GM15510 (cell line): Measurements from ENCODE around the gene ARHGAP10.

Experiments
- POLR2A ChIP-seq: IDR thresholded peaks from 3 replicates; pipeline ENCODE4 v1.6.1; 2011; ENCODE audit warnings: borderline replicate concordance; ENCODE audit not compliant: insufficient read length; ENCODE audit errors: extremely low read depth

ARHGAP10 gene

DNA sequence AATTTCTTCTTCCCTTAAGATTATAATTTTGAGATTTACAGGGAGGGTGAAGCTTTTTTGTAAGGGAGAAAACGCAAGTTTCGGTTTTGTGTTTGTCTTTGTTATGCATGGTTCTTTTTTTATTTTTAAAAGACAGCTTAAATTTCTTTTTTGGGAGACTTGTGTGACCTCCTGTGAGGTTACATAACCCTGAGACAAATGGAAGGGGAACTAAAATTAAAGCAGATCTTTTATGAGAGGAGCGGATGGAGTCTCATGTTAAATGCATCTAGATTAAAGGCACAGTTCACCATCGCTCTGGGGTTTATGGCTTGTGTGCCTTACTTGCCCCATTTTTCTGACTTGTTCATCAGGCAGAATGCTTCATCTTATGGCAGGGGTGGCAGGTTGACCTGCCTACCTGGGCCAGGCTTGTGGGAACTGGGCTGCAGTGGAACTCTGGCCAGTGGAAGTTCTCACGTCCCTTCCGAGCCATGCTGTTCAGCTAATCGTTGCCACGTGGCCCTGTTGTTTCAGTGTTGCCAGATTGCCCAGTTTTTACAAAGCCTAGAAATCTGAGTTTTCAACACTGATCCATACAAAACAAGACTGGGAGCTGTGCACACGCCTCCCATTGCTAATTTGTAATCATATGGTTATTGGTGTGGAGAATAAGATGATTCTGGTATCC lies 291.8 kb downstream of the ARHGAP10 start:
- no peak for TF ChIP-seq POLR2A

GRCh38 chr4:148025981-148026380 lies 294.1 kb downstream of the ARHGAP10 start:
- TF ChIP-seq POLR2A, result no peak

DNA sequence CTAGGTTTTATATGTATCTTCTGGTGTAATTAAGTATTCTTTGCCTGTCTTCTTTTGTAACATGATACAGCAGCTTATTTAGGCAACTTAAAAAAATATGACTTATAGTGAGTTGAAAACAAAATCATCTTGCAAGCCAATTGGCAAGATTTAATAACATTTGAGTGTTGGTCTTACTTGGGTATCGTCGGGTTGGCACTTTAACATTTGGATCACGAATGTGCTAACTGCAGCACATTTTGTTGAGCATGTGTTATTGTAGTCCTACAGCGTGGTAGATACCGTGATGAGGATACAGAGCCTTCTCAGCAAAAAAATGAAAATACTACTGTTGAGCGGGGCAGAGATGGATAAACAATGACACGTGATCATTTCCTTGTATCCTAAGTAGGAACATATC lies 295.3 kb downstream of the ARHGAP10 start:
- no peak for TF ChIP-seq POLR2A

DNA sequence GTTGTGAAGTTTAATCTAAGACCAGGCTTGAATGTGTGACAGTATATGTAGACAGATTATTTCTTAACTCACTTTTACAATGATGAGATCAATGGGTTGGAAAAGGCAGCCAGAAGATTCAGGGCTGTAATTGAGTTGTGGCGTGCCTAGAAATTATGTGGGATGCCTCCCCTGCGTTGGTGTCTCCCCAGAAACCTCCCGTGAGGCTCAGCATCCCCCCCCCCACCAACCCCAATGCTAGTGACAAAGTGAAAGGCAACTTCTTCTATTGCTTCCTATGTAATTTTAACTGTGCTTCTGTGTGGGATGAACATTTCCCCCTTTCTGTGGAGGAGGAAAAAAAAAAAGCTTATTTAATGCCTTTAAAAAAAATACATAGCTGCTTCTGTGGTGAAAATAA lies 297.9 kb downstream of the ARHGAP10 start:
- TF ChIP-seq POLR2A, result no peak

DNA sequence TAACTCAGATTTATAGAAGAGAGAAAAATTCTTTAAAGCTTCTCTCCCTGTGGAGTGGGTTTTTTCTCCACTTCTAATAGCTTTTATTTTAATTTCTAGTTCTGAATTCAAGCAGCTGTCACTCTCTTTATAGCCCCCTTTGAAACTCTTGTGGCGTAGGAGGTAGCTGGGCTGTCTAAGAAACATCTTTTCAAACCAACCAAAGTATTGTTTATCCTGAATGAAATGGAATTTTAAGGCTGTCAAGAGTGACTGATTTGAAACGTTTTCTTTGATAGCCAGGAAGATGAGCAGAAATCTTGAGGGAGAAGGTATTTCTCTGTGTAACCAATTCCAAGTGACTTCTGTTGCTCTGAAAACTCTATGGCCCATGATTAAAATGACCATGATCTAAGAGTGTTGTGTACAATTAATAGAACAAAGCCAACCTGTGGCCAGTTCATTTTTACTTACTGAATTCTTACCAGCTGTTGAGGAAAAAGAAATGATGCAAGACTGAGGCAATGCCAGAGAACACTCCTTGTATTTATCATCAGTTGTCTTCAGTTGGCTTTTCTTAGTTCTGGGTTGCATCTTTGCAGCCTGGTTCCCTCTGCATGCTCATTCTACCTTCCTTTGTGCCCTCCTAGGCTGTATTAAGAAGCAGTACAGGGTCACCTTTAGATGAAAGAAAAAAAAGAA lies 298.4 kb downstream of the ARHGAP10 start:
- no peak for TF ChIP-seq POLR2A

GRCh38 chr4:148034813-148035212 lies 302.9 kb downstream of the ARHGAP10 start:
- no peak for TF ChIP-seq POLR2A

- no peak for TF ChIP-seq POLR2A
These were observed 309.9 kb downstream of the ARHGAP10 start for GRCh38 chr4:148041606-148042329.

DNA sequence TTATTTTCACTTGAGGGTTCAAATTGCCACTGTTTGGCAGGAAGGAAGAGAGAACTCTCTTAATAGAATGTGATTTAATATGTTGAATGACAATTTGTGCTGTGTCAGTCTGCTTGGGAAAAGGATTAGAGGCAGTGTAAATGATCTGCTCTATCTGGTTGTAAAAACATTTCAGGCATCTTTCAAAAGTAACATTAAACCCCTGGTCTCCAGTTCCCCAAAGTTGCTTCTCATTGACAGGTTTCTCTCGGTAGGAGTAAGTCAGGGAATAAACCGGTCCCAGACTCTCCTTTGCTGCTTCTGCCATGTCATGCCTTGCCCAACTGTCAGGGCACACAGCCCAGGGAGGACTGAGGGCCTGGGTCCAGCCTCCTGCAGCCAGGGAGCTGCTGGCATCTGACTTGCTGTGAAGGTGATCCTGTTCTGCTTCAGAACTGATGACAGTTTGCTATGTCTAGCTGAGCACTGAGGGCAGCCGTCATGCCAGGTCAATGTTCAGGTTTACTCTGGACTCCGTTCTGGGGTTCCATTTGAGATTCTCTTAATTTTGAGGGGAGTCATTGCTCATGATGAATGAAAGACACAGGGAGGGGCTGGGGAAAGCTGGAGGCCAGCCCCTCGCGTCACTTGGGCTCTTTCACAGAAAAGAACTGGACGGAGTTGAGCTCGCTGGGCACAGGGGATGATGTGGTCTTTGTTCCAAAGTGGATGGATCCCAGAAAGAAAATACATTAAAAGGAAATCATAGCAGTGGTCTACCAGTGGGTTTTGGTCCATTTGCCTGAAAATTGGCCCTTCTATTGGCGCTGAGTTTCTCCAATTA lies 312.4 kb downstream of the ARHGAP10 start:
- TF ChIP-seq POLR2A, result no peak

- no peak for TF ChIP-seq POLR2A
These were observed 313.0 kb downstream of the ARHGAP10 start for GRCh38 chr4:148044912-148045352.

DNA sequence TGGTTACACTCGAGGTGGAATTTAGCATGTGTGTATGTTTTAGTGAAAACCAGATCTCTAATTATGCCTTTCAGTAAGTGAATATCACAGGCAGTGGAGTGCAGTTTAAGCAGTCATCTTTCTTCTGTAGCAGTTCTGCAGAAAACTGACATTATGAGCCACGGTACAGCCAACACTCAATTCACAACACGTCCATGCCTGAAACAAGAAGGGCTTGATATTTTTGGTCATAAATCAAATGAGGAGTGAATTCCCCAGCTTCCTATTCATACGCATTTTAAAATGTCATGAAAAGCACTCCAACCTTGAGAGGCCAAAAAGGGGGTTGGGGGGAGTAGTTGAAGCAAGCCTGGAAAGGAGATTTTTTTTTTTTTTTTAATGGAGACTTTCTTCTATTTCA lies 316.7 kb downstream of the ARHGAP10 start:
- TF ChIP-seq POLR2A, result no peak

DNA sequence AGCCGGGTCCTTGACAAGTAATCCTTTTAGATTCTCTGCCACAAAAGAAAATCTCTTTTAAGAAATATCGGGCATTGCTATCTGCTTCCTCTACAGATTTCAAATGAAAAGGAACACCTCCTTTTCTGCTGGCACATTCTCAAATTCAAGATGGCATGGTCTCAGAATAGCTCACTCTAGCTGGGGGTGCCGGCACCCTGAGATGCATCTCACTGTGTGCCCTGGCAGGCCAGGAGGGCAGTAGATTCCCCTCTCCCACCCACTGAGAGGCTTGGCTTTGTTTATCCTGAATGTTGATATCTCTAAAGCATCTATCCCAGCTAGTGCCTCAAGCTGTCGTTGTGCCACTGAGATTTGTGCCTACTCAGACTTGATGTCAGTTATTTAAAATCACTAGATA lies 319.5 kb downstream of the ARHGAP10 start:
- no peak for TF ChIP-seq POLR2A

- TF ChIP-seq POLR2A, result no peak
These were observed 320.6 kb downstream of the ARHGAP10 start for GRCh38 chr4:148052448-148052847.

GRCh38 chr4:148053298-148054003 lies 321.6 kb downstream of the ARHGAP10 start:
- TF ChIP-seq POLR2A, result no peak

GRCh38 chr4:148054275-148054674 lies 322.4 kb downstream of the ARHGAP10 start:
- no peak for TF ChIP-seq POLR2A
